ENCODE results near the gene RCC1.
"Not testable (repeated sequence)": the region's sequence is repeated elsewhere in the genome, so short reads cannot be mapped to it uniquely, and the experiment has no call there.

RCC1 gene

DNA sequence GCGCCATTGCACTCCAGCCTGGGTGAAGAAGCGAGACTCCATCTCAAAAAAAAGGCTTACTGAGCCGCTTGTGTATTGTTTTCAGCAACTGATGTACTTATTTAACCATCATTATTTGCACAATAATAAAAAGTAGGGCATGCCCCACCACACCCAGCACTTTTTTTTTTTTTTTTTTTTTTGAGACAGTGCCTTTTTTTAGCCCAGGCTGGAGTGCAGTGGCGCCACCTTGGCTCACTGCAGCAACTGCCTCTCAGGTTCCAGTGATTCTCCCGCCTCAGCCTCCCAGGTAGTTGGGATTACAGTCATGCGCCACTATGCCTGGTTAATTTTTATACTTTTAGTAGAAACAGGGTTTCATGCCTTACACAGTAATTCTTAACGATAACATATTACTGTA is 34.8 kb downstream of the RCC1 start:
- Histone ChIP-seq H3K4me1 (ENCODE audit: low read length) (no peaks in the 10 kb centered on the region), H2AFZ (ENCODE audit: low read depth, low read length) (no peak overlapping the region), H3K4me3 (ENCODE audit: low read length) (no peak overlapping the region), H3K27me3 (ENCODE audit: low read depth, low read length) (no peaks in the 10 kb centered on the region), H3K9ac (ENCODE audit: low read length) (no peak overlapping the region), H3K9me3 (ENCODE audit: insufficient read depth, low read length) (no peaks in the 10 kb centered on the region), H4K20me1 (ENCODE audit: insufficient read depth, low read length) (no peaks in the 10 kb centered on the region), H3K79me2 (ENCODE audit: low read length) (no peaks in the 10 kb centered on the region), H3K36me3 (replicated peaks; ENCODE audit: low read depth, low read length) (peaks cover 5% of the 10 kb centered on the region), H3K4me2 (ENCODE audit: low read length) (no peak overlapping the region), H3K27ac (ENCODE audit: low read length) (no peak overlapping the region)
- TF ChIP-seq, protein P1, sequence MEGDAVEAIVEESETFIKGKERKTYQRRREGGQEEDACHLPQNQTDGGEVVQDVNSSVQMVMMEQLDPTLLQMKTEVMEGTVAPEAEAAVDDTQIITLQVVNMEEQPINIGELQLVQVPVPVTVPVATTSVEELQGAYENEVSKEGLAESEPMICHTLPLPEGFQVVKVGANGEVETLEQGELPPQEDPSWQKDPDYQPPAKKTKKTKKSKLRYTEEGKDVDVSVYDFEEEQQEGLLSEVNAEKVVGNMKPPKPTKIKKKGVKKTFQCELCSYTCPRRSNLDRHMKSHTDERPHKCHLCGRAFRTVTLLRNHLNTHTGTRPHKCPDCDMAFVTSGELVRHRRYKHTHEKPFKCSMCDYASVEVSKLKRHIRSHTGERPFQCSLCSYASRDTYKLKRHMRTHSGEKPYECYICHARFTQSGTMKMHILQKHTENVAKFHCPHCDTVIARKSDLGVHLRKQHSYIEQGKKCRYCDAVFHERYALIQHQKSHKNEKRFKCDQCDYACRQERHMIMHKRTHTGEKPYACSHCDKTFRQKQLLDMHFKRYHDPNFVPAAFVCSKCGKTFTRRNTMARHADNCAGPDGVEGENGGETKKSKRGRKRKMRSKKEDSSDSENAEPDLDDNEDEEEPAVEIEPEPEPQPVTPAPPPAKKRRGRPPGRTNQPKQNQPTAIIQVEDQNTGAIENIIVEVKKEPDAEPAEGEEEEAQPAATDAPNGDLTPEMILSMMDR (IDR thresholded peaks at IDR 0.05; ENCODE audit: low read depth, low read length) = no peak
- no peak for TF ChIP-seq EZH2phosphoT487 (IDR thresholded peaks at IDR 0.05; ENCODE audit: low read depth)

DNA sequence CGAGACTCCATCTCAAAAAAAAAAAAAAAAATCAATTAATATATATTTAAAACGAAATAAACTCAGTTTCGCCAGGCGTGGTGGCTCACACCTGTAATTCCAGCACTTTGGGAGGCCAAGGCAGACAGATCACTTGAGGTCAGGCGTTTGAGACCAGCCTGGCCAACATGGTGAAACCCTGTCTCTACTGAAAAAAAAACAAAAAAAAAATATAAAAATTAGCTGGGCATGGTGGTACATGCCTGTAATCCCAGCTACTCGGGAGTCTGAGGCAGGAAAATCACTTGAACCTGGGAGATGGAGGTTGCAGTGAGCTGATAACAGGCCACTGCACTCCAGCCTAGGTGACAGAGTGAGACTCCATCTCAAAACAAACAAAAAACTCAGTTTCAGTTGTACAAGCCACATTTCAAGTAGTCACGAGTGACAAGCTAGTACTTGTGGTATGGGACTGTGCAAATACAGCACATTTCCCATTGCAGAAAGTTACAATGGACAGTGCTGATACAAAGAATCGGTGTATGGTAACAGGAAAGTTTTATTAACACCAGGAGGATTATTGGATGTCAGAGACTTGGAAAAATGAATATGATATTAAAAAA is 35.7 kb downstream of the RCC1 start:
- not testable (repeated sequence) for H3K27me3 ChIP-seq (ENCODE audit: low read depth, low read length); H2AFZ ChIP-seq (ENCODE audit: low read depth, low read length); H4K20me1 ChIP-seq (ENCODE audit: insufficient read depth, low read length); H3K79me2 ChIP-seq (ENCODE audit: low read length); H3K4me2 ChIP-seq (ENCODE audit: low read length); H3K36me3 ChIP-seq (replicated peaks; ENCODE audit: low read depth, low read length); H3K4me3 ChIP-seq (ENCODE audit: low read length); H3K4me1 ChIP-seq (ENCODE audit: low read length); H3K9me3 ChIP-seq (ENCODE audit: insufficient read depth, low read length); H3K9ac ChIP-seq (ENCODE audit: low read length); H3K27ac ChIP-seq (ENCODE audit: low read length)

DNA sequence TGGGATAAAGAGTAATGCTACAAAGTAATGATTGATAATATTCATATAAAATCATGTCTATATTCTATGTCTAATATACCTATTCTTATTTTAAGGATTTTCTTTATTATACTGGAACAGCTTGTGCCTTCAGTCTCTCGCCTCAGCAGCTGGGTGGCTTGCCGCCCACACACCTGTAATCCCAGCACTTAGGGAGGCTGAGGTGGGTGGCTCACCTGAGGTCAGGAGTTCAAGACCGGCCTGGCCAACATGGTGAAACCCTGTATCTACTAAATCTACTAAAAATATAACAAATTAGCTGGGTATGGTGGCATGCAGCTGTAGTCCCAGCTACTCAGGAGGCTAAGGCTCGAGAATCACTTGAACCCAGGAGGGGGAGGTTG is 39.4 kb downstream of the RCC1 start:
- no peaks in the 10 kb centered on the region for H3K79me2 ChIP-seq (ENCODE audit: low read length)
- H2AFZ ChIP-seq (ENCODE audit: low read depth, low read length) = no peak overlapping the region
- H3K27ac ChIP-seq (ENCODE audit: low read length) = no peak overlapping the region
- H4K20me1 ChIP-seq (ENCODE audit: insufficient read depth, low read length) = no peaks in the 10 kb centered on the region
- H3K9me3 ChIP-seq (ENCODE audit: insufficient read depth, low read length) = no peaks in the 10 kb centered on the region
- no peak overlapping the region for H3K4me3 ChIP-seq (ENCODE audit: low read length)
- TF ChIP-seq, protein P1 (IDR thresholded peaks at IDR 0.05; ENCODE audit: low read depth, low read length) = no peak
- no peak for TF ChIP-seq EZH2phosphoT487 (IDR thresholded peaks at IDR 0.05; ENCODE audit: low read depth)
- H3K4me2 ChIP-seq (ENCODE audit: low read length) = no peak overlapping the region
- no peaks in the 10 kb centered on the region for H3K36me3 ChIP-seq (replicated peaks; ENCODE audit: low read depth, low read length)
- no peak overlapping the region for H3K9ac ChIP-seq (ENCODE audit: low read length)
- H3K4me1 ChIP-seq (ENCODE audit: low read length) = no peaks in the 10 kb centered on the region
- no peaks in the 10 kb centered on the region for H3K27me3 ChIP-seq (ENCODE audit: low read depth, low read length)

DNA sequence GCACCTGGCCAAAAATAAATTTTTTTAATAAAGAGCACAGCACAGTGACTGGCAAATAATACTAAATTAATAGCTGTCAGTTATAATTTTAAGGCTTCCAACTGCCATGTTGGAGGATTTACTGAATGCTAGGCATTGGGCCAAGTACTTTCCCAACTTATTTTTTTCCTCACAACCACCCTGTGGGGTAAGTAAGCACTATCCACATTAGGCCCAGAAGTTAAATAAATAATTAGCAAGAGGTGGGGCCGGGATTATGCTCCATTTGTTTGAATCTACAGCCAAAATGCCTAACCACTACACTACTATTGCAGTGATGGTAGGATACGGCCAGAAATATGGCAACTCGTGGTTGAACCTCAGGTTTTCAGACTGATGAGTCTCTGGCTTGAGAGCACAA is 42.5 kb downstream of the RCC1 start:
- H3K4me2 ChIP-seq (ENCODE audit: low read length) = no peak overlapping the region
- no peaks in the 10 kb centered on the region for H3K36me3 ChIP-seq (replicated peaks; ENCODE audit: low read depth, low read length)
- H3K4me3 ChIP-seq (ENCODE audit: low read length) = no peak overlapping the region
- no peak overlapping the region for H3K27ac ChIP-seq (ENCODE audit: low read length)
- no peaks in the 10 kb centered on the region for H3K9me3 ChIP-seq (ENCODE audit: insufficient read depth, low read length)
- H3K4me1 ChIP-seq (ENCODE audit: low read length) = no peaks in the 10 kb centered on the region
- H2AFZ ChIP-seq (ENCODE audit: low read depth, low read length) = no peak overlapping the region
- no peaks in the 10 kb centered on the region for H3K27me3 ChIP-seq (ENCODE audit: low read depth, low read length)
- no peaks in the 10 kb centered on the region for H4K20me1 ChIP-seq (ENCODE audit: insufficient read depth, low read length)
- no peak overlapping the region for H3K9ac ChIP-seq (ENCODE audit: low read length)
- TF ChIP-seq EZH2phosphoT487 (IDR thresholded peaks at IDR 0.05; ENCODE audit: low read depth) = no peak
- TF ChIP-seq, protein P1 (IDR thresholded peaks at IDR 0.05; ENCODE audit: low read depth, low read length) = no peak
- H3K79me2 ChIP-seq (ENCODE audit: low read length) = peaks cover 3% of the 10 kb centered on the region; the same call in 1 of the 2 replicates
